Eye (tissue), 1 donor: ENCODE results near the gene TRPM3.

Source experiments
- DNase-seq: peaks from one replicate; pipeline ENCODE4 v3.0.0-alpha.2; 2015

TRPM3 gene

DNA sequence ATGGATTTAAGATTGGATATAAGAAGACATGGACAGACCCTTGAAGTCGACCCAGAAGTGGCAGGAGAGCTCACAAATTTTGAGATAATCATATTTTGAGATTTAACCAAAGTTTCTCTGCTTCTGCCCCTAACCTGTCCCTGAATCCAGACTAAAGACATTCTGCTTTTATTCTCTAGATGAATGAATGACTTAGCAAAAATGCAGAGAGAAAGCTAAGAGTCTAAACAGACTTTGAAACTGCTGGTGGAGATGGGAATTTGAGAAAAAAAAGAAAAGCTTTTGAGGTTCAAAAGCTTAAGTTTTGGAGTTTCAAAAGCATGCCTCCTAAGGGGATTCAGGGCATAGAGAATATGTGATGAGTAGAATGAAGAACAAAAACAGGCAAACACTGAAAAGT is 621.8 kb downstream of the TRPM3 start:
- no peak for DNase-seq

GRCh38 chr9:70498866-70499265 is 622.6 kb downstream of the TRPM3 start:
- DNase-seq = no peak

DNA sequence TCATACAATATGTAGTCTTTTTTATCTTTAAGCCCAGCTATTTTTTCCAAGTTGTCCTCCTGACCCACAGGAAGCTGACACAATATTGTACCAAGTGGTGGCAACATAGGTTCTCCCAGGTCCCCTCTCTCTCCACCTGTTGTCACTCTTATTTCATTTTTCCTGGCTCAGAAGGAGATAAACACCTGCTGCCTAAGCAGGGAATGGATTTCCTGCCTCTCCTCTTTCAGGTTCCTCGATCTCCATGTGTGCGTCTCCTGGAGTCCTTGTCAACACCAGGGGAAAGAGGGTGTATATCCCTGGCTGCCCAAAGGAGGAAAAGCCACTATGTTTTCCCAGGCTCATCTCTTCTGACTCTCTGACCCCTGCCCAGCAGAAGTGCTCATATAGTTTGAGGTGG is 625.2 kb downstream of the TRPM3 start:
- DNase-seq = no peak

DNA sequence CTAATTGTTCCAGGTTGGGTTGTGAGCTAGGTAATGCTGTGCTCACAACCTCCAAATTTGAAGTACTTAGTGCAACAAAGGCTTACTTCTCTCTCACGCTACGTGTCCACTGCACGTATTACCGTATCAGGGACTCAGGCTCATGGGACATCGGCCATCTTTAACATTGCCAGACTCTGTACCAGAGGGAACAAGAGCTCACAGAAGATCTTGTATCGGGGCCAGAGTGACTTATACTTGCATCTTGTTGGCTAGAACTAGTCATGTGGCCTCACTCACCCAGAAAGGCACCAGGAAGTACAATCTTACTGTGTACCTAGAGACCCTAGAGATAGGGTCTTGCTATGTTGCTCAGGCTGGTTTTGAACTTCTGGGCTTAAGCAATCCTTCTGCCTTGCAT is 625.9 kb downstream of the TRPM3 start:
- no peak for DNase-seq

DNA sequence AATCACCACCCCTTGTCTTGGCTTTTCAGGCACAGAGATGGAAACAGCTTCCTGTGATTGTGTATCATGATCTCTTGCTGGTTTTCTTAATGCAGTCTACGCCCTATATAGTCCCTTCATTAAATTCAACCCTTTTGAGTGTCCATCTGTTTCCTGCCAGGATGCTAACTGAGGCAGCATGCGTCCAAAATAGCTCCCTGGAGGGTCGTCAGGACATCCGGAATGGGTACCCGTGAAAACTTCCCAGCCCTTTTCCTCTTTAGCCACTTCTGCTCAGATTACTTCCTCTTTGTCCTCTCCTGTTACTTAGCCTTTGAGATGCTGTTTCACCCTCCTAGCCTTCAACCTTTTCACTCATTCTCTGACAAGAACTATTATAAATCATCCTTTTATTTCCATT is 627.2 kb downstream of the TRPM3 start:
- no peak for DNase-seq

DNA sequence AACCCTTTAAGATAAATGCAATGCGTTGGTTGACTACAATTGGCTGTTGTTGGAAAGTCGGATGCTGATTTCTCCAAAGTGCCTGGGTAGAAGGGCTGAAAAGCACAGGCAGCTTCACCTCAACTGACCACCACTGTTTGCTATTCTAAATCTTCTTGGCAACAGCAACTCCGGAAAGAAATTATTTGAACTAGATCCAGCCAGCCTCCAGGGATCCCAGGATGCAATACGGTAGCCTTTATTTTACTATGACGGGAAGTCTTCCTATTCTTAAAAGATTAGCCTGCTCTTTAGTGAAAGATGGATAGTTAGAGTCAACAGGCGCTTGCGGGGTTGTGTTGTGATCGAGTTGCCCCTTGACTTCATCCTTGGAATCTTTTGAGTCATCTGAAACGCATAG is 628.4 kb downstream of the TRPM3 start:
- no peak for DNase-seq

- DNase-seq = no peak
Measured at GRCh38 chr9:70492319-70492777, 629.1 kb downstream of the TRPM3 start.

GRCh38 chr9:70491426-70492318 is 629.7 kb downstream of the TRPM3 start:
- no peak for DNase-seq

GRCh38 chr9:70490478-70490877 is 630.9 kb downstream of the TRPM3 start:
- DNase-seq = no peak

- no peak for DNase-seq
Measured at GRCh38 chr9:70488793-70489105, 632.7 kb downstream of the TRPM3 start.

- no peak for DNase-seq
Measured at GRCh38 chr9:70488098-70488792, 633.2 kb downstream of the TRPM3 start.

GRCh38 chr9:70486127-70486526 is 635.3 kb downstream of the TRPM3 start:
- DNase-seq = no peak

DNA sequence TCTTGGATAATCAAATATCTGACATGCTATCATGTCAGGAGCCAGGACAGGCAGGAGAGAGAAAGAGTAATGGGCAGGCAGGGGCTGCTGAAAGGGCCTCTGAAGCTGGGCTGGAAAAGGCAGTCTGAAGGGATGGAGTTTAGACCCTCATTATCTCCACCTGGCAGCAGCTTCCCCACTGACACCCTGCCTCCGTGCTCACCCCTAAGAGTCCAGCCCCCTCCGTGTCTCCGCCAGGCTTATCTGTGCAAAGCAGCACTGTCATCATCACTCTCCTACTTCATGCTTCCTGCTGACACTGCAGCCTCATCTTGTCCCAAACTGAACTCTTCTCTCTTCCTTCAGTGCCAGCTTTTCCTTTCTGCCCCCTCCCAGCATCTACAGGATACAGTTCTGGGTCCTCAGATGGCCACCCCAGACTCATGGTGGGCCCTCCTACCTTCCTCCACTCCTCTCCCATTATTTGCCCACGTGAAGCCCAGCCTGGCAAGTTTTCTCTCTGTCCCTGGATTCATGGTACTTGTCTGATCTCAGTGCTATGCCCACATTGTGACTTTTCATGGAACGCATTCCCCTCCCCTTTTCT is 636.1 kb downstream of the TRPM3 start:
- DNase-seq = no peak

- peak; percentile 60 for DNase-seq
Measured at GRCh38 chr9:70484232-70485130, 636.9 kb downstream of the TRPM3 start.

DNA sequence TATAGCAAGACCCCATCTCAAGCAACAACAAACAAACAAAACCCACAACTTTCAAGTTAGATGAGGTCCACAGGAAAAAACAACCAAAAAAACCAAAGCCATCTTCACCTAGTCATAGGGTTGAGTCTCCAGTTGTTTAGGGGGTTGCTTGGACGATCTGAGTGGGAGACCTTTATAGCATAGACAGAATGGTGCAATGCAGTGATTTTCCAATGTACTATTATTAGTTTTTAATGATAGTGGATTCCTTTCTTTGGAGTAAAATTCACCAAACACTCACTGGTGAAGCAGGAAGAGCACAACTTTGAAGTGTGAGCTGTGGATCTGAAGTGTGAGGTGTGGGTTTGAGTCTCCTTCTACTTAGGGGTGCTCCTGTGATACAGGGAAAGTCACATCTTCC is 640.0 kb downstream of the TRPM3 start:
- DNase-seq = no peak

GRCh38 chr9:70480405-70480980 is 640.9 kb downstream of the TRPM3 start:
- DNase-seq = peak; percentile 84

DNA sequence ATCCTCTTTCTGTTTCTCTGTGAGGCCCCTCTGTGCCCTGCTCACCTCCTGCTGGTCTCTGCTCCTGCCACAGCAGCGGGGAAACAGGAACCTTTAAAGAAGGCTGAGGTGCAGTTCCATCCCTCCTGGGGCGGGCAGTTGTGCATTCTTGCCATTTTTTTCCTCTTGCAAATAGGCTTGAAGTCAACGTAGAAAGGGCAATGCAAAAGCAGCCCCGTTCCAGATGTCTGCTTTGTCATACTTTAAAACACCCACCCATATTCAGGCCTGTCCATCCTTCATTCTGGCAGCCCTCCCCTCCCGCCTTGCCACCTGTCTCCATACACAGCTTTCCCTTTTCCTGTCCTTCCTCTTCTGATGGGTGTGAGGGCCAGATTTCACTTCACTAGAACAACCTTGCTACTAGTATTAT is 641.5 kb downstream of the TRPM3 start:
- peak; percentile 46 for DNase-seq
